Measurements from ENCODE around the gene KSR2. TPM values are rescaled to one million over a fixed set of nuclear protein-coding genes. Genes with fewer than 3 reads are reported as not detected.
"Not testable (repeated sequence)": the region's sequence is repeated elsewhere in the genome, so short reads cannot be mapped to it uniquely, and the experiment has no call there.

KSR2 gene
- total RNA-seq, 1 experiment from 2014 or later, result 0.14 TPM

DNA sequence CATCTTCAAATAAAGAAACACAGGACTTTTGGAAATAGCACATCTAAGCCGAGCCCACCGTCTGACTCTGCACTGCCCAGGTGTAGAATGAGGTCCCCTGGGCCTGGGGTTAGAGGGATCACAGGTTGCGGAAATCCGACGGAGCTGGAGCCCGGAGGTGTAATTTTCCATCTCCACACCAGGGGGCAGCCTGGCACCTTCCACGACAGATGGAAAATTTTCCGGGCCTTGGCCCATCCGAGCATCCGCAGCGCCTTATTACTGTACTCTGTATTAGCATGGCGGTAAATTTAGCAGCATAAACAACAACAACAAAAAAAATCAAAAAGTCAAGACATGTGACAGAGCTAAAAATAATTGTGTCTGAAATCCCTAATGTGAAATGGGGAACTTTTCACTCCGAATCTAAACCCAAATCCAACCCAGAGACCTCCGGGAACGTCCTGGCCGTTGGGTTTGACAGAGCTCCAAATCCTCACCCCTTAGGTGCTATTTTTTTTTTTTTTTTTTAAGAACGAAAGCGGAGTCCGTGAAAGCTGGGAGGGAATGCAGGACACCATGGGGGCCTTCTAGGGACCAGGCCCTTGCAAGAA, 93.9 kb downstream of the KSR2 start:
- DNase-seq (ENCODE audit: low read depth), result peak; percentile 50
- in situ Hi-C loops (cut with HindIII; ENCODE audit: low pct_unique_long_range_greater_than_20kb, low sequenced_read_pairs), result no loop called here

DNA sequence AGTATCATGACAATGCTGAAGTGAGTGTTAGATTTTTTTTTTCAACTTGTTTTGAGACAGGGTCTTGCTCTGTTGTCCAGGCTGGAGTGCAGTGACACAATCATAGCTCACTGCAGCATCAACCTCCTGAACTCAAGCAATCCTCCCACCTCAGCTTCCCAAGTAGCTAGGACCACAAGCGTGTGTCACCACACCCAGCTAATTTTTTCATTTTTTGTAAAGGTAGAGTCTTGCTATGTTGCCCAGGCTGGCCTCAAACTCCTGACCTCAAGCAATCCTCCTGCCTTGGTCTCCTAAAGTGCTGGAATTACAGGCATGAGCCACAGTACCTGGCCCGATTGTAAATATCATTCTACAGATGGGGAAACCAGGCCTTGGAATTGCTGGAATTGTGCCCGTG, 94.6 kb downstream of the KSR2 start:
- in situ Hi-C loops (cut with HindIII; ENCODE audit: low pct_unique_long_range_greater_than_20kb, low sequenced_read_pairs); DNase-seq (ENCODE audit: low read depth): not testable (repeated sequence)

DNA sequence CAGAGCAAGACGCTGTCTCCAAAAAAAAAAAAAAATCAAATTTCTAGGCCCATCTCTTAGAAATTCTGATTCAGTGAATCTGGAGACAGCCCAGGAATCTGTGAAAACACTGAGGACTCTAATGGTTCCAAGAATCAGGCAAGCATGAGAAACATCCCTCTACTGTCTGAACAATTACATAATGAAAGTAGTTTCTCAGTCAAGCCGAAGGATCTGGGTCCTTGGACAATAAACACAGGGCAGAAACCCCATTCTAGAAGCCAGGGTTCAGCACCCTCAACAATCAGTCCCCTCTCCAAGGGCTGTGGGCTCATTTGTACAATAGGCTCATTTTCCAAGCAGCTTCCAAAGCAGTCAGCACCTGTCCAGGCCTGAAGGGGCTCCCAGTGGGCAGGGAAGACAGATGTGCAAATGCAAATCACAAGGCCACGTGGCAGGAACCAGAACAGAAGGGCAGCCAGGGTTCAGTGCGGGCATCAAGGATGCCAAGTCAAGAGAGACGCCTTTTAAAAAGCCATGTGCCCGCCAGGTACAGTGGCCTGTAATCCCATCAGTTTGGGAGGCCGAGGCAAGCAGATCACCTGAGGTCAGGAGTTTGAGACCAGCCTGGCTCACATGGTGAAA, 96.1 kb downstream of the KSR2 start:
- DNase-seq (ENCODE audit: low read depth), result no peak
- in situ Hi-C loops (cut with HindIII; ENCODE audit: low pct_unique_long_range_greater_than_20kb, low sequenced_read_pairs), result no loop called here

DNA sequence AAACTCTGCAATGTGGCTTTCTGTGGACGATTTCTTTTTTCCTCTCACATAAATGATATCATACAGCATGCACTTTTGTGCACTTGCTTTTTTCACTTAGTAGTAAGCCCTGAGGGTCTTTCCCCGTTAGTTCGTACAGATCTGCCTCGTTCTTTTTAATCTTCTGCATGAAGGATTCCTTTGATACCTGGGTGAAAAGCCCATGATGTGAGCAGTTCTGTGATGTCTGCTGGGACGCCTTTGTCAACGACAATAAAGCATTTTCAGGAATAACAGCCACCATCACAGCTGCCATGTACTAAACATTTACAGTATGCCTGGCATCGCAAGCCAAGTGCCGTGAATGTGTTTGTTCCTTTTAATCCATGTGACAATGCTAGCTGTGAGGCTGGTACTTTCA, 99.2 kb downstream of the KSR2 start:
- in situ Hi-C loops (cut with HindIII; ENCODE audit: low pct_unique_long_range_greater_than_20kb, low sequenced_read_pairs), result no loop called here
- no peak for DNase-seq (ENCODE audit: low read depth)

DNA sequence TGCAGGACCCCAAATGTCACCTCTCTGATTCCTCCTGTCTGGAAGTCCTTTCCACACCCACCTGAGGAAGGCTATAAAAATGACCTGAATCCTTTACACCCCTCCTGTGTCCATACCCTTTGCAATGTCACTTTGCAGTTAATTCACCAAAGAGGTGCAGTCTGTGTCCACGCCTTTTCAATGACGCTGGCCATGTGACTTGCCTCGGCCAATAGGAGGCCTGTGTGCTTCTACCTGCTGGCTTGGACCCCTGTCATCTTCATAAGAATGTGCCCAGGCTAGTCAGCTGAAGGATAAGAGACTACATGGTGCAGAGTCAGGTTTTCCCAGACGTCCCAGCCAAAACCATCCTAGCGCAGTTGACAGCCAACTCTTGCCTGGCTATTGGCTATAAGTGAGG, 101.4 kb downstream of the KSR2 start:
- in situ Hi-C loops (cut with HindIII; ENCODE audit: low pct_unique_long_range_greater_than_20kb, low sequenced_read_pairs), result no loop called here
- DNase-seq (ENCODE audit: low read depth), result no peak

DNA sequence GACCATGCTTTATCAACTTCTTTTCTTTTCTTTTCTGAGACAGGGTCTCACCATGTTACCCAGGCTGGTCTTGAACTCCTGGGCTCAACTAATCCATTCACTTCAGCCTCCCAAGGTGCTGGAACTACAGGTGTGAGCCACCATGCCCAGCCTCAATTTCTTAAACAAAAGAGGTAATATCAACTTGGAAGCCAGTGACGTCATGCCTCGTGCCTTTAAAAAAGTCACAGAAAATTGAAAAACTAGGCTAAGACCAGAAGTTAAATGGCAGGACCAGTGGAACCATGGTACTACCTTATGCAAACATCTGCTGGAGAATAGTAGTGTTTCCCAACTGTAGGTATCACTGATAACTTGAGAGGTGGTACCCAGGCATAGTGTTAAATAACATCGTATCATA, 103.3 kb downstream of the KSR2 start:
- DNase-seq (ENCODE audit: low read depth), result no peak
- in situ Hi-C loops (cut with HindIII; ENCODE audit: low pct_unique_long_range_greater_than_20kb, low sequenced_read_pairs), result no loop called here

DNA sequence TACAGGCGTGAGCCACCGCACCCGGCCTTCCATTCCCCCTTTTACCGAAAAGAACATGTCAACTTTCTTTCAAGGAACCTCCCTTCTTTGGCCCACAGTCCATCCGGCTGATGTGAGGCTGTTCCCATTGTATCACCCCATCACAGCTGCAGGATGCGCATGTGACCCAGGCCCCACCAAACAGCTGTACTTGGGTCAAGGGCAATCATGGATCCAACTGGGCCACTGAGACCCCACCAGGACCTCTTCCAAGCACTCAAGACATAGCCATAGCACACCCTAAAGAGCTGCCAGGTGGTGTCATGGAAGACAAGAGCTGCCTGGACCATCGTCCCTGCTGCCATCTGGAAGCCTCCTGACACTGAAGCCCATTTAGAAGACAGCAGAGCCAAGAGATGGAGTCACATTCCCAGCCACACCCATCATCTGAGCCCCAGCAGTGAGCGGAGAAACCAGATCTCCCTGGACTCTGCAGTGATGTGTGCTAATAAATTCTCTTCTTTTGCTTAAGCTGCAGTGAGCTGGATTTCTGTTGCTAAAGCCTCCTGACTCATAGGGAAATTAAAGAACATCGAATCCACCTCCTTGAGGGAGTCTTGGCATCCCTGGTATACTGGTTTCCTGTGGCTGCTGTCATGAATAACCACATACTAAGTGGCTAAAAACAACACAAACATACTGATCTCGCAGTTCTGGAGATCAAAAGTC, 105.6 kb downstream of the KSR2 start:
- in situ Hi-C loops (cut with HindIII; ENCODE audit: low pct_unique_long_range_greater_than_20kb, low sequenced_read_pairs), result no loop called here
- DNase-seq (ENCODE audit: low read depth), result no peak

DNA sequence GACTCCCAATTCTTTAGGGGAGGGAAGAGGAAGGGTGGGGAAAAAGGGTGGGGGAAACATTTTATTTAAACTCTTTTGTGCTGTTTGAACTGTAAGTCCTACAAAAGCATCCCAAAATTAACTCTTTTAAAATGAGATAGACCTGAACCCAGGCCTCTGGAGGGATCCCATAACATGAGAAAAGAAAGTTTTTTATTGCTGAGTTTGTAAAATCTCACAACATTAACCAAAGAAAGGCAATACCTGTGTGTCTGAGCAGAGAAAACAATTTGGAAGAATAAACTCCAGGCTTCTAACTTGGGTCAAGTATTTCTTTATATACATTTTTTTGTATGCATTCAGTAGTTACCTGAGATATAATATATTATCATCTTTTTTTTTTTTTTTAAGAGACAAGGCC, 107.1 kb downstream of the KSR2 start:
- in situ Hi-C loops (cut with HindIII; ENCODE audit: low pct_unique_long_range_greater_than_20kb, low sequenced_read_pairs), result no loop called here
- no peak for DNase-seq (ENCODE audit: low read depth)

DNA sequence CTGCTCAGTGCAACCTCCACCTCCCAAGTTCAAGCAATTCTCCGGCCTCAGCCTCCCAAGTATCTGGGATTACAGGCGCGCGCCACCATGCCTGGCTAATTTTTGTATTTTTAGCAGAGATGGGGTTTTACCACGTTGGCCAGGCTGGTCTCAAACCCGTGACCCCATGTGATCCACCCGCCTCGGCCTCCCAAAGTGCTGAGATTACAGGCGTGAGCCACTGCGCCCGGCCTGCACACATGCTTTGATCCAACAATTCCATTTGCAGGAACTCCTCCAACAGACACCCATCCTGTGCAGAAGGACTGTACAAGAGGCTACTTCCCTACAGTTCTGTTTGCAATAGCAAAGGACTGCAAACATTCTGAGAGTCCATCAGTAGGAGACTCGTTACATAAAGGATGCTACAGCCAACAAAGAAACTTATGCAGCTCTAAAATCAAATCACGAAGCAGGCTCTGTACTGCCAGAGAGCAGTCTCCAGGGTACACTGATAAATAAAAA, 108.0 kb downstream of the KSR2 start:
- DNase-seq (ENCODE audit: low read depth); in situ Hi-C loops (cut with HindIII; ENCODE audit: low pct_unique_long_range_greater_than_20kb, low sequenced_read_pairs): not testable (repeated sequence)

DNA sequence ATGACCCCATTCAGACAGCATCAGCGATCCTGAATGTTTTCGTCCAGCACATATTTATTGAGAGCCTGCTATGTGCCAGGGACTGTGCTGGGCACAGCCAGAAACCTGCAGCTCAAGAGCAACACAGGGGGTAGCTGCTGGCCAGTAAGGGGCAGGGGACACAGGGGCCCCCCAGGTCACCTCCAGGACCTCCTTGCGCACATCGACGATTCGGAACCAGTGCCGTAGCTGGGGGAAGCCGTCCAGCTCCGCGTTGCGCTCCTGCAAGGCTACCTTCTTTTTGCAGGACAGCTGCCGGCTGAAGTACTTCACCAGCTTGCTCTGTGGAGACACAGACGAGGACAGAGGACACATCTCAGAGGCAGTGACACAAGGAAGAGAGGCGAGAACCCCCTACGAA, 108.7 kb downstream of the KSR2 start:
- DNase-seq (ENCODE audit: low read depth), result no peak
- in situ Hi-C loops (cut with HindIII; ENCODE audit: low pct_unique_long_range_greater_than_20kb, low sequenced_read_pairs), result no loop called here

DNA sequence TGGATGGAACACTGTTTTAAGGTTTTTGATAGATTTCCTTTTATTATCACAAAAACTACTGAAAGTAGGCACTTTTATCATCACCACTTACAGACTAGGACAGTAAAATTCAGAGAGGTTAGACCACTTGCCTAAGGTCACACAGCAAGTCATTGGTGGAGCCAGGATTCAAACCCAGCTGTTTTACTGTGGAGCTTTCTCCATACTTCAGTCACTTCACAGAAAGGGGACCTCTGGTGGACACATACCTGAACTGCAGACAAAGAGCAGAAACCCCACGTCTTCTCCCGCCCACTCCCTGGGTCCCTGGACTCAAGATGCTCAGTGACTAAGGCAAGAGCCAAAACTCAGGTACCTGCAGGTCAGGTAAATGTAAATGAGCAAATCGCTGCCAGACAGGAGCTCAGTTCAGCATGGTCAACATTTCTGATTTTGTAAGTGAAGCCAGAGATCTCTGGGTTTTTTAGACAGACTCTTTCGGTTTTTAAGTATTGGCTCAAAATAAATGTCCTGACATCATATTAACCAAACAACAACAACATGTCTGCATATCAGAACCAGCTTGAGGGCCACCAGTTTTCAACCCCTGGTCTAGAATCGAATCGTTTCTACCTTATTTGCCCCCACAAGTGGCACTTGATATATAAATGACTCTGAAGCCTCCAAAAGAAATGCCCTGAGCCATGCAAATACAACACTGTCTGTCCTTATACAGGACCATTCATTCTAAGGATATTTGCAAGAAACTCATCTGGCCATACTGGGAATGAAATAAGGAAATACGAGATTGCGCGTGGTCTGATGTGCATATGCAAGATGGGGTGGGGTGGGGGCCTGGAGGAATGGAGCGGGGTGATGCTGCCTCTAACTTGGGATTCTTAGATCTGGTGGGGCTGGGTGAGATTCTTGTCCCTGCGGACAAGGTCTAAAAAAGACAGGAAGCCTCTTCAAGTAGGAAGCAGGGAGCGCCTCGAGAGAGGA, 110.9 kb downstream of the KSR2 start:
- in situ Hi-C loops (cut with HindIII; ENCODE audit: low pct_unique_long_range_greater_than_20kb, low sequenced_read_pairs), result loop anchor here (10.0 kb wide), 1 partner anchor 653 kb away; no protein-coding TSS in a partner anchor
- DNase-seq (ENCODE audit: low read depth), result peak; percentile 19

DNA sequence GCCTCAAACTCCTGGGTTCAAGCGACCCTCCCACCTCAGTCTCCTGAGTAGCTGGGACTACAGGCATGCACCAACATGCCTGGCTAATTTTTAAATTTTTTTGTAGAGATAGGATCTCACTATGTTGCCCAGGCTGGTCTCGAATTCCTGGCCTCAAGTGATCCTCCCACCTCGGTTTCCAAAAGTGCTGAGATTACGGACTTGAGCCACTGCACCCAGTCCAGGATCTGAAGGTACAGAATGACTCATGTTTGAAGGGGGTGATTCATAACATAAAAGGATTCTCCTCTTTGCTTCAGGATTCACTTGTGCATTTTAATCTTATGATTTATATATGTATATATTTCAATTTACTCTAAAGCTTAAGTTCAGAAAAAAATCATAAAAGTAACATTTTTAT, 111.7 kb downstream of the KSR2 start:
- DNase-seq (ENCODE audit: low read depth), result peak; percentile 27

DNA sequence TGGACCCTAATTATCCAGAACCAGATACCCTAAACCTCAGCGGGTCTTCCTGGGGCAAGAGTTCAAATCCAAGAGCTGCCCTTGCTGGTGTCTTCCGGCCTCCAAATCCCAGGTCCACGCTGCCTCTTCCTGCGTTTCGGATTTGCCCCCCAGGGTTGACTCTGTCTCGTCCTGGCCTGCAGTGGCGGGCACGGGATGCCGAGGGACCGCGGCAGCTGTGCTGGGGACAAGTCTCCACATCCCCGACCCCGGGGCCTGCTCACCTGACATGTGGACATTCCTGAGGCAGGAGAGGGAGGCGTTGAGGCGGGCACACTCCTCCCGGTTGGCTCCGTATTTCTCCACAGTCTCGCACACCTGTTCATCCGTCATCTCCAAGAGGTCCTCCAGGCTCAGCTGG, 113.6 kb downstream of the KSR2 start:
- in situ Hi-C loops (cut with HindIII; ENCODE audit: low pct_unique_long_range_greater_than_20kb, low sequenced_read_pairs), result loop anchor here (10.0 kb wide), 1 partner anchor 650 kb away; no protein-coding TSS in a partner anchor

More for the DNA sequence above, 111.7 kb downstream of the KSR2 start:
- in situ Hi-C loops (cut with HindIII; ENCODE audit: low pct_unique_long_range_greater_than_20kb, low sequenced_read_pairs), result loop anchor here (10.0 kb wide), 1 partner anchor 652 kb away; no protein-coding TSS in a partner anchor

DNA sequence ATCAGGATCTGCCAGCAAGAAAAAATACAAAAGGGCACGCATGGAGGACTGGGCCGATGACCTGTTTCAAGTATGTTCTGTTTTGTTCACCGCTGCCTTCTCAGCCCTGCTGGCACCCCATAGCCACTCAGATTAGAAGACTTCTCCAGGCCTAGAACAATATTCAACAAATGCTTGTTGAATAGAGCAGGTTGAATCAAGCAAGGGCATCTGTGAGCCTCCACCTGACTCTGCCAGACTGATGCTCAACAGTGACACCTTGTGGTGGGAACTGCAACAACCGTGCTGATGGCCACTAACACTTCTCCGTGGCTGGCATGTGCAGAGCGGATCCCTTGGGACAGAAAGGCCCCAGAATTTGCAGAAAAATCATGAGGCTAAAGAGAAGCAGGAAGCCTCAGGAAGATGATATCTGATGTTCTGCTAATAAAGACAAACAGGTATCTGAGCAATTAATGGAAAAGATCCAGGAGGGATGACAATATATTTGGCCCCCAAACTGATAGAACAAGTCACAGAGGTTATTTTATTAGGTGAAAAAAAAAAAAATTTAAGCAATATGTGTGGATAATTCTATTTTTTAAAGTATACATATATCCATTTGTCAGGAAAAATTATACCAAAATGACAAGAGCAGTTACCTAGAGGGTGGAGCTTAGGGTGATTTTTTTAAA, 114.3 kb downstream of the KSR2 start:
- peak; percentile 58 for DNase-seq (ENCODE audit: low read depth)
- in situ Hi-C loops (cut with HindIII; ENCODE audit: low pct_unique_long_range_greater_than_20kb, low sequenced_read_pairs), result loop anchor here (10.0 kb wide), 1 partner anchor 650 kb away; no protein-coding TSS in a partner anchor

More for the DNA sequence above, 113.6 kb downstream of the KSR2 start:
- no peak for DNase-seq (ENCODE audit: low read depth)

DNA sequence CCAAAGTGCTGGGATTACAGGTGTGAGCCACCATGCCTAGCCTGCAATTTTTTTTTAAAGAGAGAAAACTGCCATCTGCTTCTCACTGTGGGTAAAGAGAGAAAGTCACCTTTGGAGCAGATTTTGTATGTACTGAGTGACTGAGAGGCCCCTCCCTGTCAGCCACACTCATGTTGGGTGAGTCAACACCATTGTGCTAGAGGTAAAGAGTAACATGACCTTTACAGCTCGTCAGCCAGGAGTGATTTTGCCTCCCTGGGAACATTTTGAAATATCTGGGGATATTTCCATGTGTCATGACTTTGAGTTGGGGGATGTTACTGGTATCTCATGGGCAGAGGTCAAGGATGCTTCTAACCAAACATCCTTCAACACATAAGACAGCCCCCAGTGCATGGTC, 115.2 kb downstream of the KSR2 start:
- peak; percentile 81 for DNase-seq (ENCODE audit: low read depth)
- in situ Hi-C loops (cut with HindIII; ENCODE audit: low pct_unique_long_range_greater_than_20kb, low sequenced_read_pairs), result loop anchor here (10.0 kb wide), 1 partner anchor 649 kb away; no protein-coding TSS in a partner anchor

DNA sequence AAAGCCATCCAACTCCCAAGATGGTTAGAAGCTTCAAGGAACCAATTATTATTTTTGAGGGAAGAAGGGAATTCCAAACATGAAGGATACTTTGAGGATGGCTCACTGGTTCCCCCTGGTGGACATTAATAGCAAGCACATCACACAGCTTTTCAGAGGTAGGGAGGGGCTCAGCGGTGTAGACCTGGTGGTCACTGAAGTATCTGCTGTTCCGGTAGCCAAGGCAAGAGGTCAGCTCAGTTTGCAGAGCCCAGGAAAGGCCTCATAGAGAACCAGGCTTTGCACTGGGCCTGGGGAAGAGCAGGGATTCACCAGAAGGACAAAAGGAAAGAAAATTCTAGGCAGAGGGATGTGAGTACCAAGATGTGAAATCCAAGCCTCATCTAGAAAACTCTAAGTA, 118.7 kb downstream of the KSR2 start:
- in situ Hi-C loops (cut with HindIII; ENCODE audit: low pct_unique_long_range_greater_than_20kb, low sequenced_read_pairs), result loop anchor here (10.0 kb wide), 1 partner anchor 645 kb away; no protein-coding TSS in a partner anchor
- peak; percentile 50 for DNase-seq (ENCODE audit: low read depth)

DNA sequence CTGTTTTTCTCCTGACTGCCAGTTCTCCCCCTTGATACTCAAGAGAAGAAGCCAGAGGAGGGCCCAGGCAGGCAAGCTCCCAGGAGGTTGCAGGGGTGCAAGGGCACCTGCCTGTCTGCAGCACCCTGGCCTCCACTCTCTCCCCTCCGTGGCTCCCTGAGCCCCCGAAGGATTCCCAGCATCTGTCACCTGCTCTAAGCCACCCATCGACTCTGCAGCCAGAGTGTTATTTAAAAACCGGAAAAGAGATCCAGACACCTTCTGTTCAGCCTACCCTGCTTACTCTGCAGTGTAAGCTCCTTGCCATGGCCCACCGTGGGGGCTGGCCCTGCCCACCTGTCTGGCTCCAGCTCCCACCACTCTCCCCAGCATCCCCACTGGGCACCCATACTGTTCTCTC, 121.4 kb downstream of the KSR2 start:
- in situ Hi-C loops (cut with HindIII; ENCODE audit: low pct_unique_long_range_greater_than_20kb, low sequenced_read_pairs), result no loop called here
- DNase-seq (ENCODE audit: low read depth), result no peak
